Fibroblast of peridontal ligament (primary cell): ENCODE results near the gene CDC25A.
"Not testable (repeated sequence)": the region's sequence is repeated elsewhere in the genome, so short reads cannot be mapped to it uniquely, and the experiment has no call there.

Source experiments
- DNase-seq: peaks from one replicate; pipeline ENCODE4 v3.0.0-alpha.2; 2010; ENCODE audit errors: extremely low read depth

Gene CDC25A

DNA sequence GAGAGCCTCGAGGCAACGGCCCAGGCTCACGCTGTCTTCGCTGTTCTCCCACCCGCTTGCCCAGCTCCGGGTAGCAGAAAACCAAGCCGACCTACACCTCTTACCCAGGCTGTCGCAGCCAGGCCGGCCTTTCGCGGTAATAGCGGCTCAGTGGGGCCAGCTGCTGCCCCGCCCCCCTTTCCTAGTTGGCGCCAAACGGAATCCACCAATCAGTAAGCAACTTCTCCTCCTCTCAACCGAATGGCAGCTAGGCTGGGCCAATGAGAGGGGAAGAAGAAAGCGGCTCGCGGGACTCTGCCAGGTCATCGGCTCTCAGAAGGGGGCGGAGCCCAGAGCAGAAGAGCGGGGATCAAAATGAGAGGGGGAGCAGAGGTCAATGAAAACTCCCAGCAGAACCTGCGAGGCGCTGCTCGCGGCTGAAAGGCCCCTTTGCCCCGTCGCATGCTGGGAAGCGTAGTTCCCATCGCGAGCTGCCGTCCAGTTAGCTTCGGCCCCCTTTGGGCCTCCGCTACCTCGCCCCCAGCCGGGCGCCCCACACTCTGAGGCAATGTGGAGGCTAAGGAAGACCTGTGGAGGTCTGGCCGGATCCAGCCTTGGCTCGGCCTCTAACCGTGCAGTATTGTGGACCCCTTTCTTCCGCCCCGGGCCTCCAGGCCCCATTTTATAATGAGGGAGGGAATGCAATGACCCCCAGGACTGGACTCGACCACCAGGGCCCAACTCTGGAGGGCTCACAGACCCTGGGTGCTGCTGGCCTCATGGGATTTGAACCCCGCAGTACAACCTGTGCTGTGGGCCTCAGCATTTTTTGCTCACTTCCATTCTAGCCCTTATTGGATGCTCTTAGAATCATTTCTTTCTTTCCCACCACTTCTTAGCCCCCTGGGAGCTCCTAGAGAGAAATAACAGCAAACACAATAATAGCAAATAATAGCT, at the start of gene CDC25A:
Gene CDC25A, minus strand, starts transcription at position 152 of the 936 bp plus-strand sequence. CDS start 470 bp downstream, outside the sequence.
- DNase-seq = peak; percentile 98

DNA sequence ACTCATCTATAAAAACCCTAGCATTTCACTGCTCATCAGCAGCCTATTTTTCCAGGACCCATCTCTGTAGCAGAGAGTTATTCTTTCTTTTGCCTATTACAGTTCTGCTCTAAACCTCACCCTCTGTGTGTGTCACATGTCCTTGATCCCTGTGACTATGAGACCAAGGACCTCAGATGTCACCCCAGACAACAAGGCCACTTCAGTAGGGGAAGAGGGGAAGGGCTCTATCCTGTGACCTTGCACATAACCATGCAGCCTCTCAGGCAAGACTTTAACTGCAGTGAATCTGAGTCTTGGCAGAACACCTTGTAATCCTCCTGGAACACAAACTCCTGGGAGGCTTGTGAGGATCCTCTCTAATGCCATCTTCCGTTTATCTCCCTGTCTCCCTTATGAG, 48.3 kb upstream of the CDC25A start:
- DNase-seq = no peak

DNA sequence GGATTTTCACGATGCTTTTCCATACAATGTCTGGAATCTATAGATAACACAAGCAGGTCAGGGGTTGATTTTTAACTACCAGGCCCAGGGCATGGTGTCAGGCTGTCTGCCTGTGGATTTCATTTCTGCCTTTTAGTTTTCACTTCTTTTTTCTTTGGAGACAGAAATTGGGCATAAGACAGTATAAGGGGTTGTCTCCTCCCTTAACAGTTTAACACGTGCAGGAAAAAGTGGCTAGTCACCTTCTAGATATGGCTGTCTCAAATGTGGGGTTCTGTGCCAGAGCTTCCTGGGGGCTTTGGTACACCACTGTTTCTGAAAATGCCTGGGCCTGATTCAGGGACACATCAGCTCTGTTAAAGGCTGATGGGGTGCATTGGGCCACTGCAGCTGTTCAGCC, 45.3 kb upstream of the CDC25A start:
- DNase-seq = no peak

DNA sequence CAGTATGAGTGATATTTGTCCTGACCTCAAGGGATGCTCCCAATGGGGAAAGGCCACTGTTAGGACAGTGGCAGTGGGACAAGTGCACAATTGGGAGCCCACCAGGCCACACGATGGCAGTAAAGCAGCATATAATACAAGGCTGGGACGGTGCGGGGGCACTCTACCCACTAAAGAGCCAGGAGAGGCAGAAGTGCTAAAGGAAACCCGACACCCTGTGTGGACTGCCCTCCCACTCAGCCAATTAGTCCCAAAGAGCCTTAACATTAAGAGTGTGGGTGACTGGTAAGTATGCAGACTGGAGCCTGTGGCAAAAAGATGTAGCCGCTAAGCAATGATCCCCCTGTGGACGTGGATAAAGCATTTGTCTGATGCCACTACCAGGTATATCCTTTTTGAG, 44.5 kb upstream of the CDC25A start:
- peak; percentile 58 for DNase-seq

DNA sequence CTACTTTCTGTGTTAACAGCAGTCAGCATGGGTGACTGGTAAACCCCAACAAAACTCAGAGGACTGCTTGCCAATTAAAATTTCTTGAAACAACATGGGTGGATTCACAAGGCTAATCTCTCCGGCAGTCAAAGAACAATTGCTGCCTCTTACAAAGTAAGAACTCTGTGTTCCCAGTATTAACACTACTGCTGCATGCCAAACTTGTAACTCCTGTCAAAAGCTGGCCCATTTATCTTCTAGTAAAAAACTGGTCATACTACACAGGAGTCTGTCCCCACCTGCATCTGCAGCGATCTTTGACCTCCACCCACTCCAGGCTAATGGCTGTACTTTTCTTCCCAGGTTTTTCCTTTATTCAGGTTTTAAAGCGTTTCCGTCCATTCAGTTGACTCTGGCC, 44.0 kb upstream of the CDC25A start:
- DNase-seq = no peak

DNA sequence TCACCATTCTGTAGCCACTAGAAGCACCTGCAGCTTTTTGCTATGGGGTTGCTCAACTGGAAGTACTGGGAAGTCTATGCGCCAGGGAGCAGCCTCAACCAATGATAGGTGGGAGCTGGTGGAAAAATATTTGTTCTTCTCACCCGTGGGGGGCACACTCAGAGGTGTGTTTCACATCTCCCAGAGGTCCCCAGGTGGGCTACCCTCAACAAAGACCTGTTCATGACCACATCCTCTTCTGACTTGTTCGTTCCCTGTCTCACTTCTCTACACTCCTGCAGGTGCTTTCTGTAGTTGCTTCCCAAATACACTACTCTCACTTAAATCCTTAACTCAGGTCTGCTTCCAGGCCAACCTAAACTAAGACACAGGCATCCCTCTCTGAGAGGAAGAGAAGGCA, 38.7 kb upstream of the CDC25A start:
- DNase-seq = no peak

DNA sequence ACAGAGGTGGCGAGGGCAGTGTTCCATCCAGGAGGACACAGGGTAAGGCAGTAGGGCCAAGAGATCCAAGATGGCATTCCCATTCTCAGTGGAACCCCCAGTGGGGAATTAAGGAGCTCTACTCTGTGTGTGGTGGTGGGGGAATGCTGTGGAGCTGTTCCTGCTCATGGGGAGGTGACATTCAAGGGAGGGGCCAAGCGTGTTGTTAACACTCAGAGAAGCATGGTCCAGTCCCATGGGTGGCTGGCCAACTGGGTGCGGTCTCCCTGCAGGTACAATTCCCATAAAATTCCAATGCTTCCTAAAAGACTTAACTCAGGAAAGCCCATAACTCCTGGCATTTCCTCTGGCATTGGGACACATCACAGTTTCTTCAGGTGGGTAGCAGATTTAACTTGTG, 37.4 kb upstream of the CDC25A start:
- no peak for DNase-seq

DNA sequence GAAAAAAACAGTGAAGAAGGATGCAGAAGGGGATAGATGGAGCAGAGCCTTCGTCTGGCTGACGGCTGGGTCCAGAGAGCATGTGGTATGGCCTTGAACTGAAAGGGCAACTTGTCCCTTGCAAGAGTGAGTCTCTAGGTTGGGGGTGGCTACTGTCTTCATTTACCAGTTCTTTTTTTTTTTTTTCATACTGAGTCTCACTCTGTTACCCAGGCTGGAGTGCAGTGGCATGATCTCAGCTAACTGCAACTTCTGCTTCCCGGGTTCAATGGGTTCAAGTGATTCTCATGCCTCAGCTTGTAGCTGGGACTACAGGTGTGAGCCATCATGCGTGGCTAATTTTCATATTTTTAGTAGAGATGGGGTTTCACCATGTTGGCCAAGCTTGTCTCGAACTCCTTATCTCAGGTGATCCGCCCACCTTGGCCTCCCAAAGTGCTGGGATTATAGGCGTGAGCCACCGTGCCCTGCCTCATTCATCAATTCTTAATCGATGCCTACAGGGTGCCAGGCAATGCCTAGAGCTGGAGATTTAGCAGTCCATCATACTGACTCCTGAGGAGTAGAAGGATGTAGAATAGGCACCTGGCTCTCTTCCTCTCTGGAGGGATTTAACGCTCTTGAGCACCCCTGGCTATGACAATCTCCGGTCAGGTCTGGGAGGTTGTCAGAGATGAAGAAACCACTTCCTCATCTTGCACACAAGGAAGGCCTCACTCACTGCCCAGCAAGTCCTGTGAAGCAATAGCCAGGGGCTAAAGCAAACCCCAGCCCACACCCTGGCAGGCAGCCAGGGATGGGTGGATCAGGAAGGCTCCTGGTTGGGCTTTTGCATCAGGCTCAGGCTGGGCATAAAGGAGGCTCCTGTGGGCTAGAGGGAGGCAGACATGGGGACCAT, 34.6 kb upstream of the CDC25A start, which contains the start of gene CAMP:
Gene CAMP, plus strand, starts transcription at position 880 of the 898 bp plus-strand sequence. Its CDS starts 17 bp downstream, at position 897.
- peak; percentile 9 for DNase-seq

DNA sequence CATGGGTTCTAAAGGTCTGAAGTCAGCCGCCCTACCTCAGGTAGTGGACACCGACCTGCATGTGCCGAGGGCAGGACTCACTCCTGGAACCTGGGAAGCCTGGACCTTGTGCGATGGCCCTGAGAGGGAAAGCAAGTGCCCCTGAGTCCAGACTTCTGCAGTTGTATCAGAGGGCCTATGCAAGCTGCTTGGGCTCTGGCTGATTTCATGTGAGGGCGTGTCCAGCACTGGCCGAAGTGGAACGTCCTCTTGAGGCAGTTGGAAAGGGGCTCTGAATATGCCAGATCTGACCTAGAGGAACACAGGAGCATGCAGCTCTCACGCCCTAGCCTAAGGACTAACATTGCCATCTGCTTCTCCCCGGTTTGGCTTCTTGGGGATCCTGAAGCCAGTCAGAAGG, 32.5 kb upstream of the CDC25A start:
- no peak for DNase-seq

DNA sequence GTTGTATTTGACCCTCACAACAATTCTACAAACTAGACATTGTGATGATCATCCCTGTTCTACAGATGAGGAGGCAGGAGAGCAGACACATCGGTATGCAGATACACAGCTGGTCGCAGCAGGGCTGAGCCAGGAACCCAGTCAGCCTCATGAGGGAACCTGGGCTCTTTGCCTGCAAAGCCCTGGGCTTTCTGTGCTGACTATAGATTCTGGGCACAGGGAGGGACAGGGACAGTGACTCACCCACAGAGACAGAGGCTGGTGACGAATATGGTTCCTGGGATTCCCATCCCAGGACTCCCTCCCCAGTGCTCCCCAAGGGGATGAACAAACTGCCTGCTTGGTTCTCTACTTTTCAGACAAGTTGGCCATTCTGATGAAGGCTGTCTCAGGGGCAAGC, 31.3 kb upstream of the CDC25A start:
- DNase-seq = no peak

DNA sequence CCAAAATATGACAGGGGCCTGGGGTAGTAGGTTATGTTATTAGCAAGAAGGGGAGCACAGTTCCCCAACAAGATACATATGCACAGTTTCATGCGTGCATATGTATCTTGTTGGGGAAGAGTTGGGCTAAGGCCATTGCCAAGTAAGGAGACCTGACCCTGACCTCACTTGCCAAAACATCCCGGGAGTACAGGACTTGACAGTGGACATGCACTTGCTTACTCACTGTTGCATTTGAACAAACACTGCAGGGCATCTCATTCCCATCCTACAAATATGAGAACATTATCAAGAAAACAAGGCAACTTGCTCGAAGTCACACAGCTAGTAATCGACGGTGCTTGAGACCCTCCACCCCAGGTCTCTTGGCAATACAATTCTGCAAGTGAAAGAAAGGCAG, 30.3 kb upstream of the CDC25A start:
- DNase-seq = no peak

DNA sequence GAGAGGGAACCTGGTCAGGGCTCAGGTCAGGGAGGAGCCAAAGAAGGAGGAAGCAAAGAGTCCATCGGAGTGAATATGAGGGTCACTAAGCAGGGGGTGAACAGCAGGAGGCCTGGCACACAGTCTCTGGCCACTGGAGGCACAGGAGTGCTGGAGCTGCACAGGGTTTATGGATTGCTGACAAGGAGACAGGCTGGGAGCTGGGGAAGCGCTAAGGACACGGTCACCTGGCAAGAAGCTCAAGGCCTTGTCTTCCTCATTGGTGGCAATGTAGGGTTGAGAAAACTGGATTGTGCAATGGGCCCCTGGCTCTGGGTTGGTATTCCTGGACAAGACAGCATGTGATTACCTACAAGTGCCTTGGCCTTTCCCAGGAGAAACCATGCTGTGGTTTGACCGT, 29.2 kb upstream of the CDC25A start:
- no peak for DNase-seq

DNA sequence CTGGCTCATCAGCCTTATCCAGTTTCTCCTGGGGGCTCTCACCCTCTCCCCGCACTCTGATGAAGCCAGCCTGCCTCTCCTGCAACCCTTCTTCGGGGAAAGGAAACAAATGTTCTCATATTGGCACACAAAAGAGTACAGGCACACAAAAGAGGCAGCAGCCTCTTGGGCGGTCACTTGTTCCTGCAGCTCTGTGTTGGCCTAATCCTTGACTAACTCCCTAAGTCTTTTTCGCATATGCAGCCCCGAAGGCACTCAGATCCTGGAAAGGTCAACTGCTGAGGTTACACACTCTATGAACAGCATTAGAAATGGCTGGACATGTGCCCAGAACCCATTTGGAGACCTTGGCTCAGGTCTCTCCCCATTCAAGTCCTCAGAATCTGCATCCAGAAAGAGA, 27.7 kb upstream of the CDC25A start:
- no peak for DNase-seq

DNA sequence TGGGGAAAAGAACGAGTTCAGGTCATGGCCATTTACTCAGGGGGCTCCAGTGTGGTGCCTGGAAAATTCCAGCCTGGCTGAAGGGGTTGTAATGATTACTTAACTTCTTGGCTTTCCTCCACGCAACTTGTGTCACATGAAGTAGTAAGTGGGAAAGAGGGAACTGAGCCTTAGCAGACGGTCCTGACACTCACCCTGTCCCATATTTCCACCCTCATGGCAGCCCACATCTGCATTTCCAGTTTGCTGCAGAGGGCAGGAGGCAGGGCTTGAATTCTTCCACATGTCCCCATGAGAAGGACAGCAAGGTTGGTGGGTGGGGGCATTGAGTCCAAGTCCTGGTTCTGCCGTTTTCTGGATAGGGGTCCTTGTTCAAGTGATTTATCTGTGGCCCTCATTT, 27.2 kb upstream of the CDC25A start:
- DNase-seq = peak; percentile 20

DNA sequence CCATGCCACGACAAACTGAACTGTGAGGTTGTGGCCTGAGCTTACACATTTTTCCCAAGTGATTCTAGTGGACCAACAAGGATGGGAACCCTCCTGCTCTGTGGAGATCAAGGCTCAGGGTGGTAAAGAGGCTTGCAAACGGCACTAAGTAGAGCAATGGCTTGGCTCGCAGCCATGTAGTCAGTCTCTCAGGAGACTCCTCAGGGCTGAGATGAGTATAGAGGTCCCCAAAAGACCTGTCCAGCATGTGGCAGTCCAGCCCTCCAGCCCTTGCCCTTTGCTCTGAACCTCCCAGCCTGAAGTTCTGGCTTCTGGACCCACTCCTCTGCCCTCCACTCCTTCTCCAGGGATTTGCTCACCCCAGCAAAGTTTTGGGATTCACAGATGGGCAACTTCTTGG, 26.8 kb upstream of the CDC25A start:
- no peak for DNase-seq

DNA sequence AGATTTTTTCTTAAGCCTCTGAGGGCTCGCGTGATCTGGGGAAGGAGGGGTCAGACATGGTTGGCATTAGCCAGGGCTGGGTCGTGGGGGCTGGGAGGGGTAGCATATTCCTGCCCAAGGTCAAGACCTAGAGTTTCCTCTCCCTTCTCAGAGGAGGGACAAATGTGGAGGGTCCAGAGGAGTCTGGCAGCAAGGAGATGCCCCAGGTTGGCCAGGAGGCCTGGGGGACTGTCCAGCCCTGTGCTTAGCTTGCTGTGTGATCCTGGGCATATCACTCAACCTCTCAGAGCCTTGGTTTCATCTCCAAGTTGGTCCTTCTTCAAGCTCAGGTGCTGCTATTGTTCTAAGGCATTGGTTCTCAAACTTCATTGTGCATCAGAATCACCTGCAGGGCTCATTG, 26.0 kb upstream of the CDC25A start:
- no peak for DNase-seq

DNA sequence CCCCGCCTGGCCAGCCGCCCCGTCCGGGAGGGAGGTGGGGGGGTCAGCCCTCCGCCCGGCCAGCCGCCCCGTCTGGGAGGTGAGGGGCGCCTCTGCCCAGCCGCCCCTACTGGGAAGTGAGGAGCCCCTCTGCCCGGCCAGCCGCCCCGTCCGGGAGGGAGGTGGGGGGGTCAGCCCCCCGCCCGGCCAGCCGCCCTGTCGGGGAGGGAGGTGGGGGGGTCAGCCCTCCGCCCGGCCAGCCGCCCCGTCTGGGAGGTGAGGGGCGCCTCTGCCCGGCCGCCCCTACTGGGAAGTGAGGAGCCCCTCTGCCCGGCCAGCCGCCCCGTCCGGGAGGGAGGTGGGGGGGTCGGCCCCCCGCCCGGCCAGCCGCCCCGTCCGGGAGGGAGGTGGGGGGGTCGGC, 23.6 kb upstream of the CDC25A start:
- DNase-seq = not testable (repeated sequence)

DNA sequence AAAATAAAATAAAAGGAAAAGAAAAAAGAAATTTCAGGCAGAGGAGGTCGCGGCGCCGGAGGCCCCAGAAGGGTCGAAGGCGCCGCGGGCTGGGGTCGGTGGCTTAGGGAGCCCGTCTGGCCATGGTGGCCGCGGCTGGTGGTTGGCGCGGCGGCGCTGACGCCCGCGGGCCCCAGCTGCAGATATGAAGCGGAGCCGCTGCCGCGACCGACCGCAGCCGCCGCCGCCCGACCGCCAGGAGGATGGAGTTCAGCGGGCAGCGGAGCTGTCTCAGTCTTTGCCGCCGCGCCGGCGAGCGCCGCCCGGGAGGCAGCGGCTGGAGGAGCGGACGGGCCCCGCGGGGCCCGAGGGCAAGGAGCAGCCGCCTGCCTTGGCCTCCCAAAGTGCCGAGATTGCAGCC, 22.3 kb upstream of the CDC25A start:
- DNase-seq = not testable (repeated sequence)

DNA sequence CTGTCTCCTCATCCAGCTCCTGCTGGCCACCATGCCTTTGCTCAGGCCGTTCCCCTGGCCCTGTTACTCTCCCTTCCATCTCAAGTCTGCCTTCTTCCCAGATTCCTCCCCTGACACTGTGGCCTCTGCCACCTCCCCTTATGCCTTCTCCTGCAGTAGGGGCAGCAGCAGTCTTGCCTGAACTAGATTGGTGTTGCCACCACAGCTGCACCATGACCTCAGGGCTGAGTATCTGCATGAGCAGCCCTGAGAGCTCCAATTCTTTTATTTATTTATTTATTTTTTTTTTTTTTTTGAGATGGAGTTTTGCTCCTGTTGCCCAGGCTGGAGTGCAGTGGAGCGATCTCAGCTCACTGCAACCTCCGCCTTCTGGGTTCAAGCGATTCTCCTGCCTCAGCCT, 21.2 kb upstream of the CDC25A start:
- no peak for DNase-seq

DNA sequence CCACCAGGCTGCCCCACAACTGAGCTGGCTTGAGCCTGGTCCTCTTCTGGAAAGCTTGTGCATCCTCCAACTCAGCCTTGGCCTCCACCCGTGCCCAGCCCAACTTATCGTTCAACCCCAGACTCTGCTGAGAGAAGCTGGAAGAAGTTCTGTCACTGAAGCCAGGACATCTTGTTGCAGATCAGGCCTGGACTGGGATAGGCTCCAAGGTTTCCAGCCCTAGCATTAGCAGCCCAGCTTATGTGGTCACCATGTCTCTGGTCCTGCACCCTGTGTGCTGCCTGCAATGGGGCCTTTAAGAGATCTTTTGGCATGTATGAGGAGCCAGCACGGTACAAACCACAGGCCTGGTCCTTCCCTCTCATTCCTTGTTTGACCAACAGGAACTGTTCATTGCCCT, 19.9 kb upstream of the CDC25A start:
- no peak for DNase-seq

DNA sequence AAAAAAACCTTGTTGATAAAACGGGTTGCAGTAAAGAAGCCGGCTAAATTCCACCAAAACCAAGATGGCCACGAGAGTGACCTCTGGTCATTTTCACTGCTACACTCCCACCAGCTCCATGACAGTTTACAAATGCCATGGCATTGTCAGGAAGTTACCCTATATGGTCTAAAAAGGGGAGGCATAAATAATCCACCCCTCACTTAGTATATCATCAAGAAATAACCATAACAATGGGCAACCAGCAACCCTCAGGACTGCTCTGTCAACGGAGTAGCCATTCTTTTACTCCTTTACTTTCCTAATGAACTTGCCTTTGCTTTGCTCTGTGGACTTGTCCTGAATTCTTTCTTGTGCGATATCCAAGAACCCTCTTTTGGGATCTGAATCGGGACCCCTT, 14.4 kb upstream of the CDC25A start:
- DNase-seq = no peak

DNA sequence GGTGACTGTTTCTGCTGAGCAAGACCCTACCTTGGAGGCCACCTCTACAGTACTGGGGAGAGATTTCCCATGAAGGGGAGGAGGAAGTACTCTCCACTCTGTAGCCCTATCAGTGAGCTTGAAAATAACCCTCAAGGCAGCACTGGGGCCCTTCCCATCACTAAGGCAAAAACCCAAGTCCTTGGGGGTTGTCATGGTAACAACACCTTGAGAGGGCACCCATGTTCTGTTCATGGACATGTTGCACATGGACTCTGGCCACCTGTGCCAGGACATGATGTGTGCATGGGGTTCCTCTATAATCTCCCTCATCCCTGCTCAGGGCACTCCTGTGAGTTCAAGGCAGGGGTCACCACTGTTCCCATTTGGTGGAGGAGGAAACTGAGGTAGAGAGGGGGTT, 10.9 kb upstream of the CDC25A start:
- DNase-seq = no peak

DNA sequence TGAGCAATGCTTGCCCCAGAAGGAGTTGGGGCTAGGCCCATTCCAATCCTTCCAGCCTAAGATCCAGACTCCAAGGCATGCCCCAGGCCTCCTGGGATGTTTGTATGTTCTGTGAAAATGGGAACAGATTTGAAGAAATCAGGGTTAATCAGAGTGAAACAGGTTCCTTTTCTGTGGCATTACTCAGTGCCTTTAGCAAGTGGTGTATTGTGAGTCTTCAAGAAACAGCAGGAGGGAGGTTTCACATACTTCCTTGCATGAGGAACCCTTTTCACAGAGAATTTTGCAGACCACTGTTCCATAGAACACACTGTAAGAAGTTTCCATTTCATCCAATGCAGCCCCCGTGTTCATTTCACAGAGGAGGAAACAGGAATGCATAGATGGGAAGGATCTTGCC, 8.4 kb upstream of the CDC25A start:
- DNase-seq = no peak
